Spinal cord (tissue), 10 donors: ENCODE results near the gene SKA2. TPM values are rescaled to one million over a fixed set of nuclear protein-coding genes. Genes with fewer than 3 reads are reported as not detected.
"Not testable (repeated sequence)": the region's sequence is repeated elsewhere in the genome, so short reads cannot be mapped to it uniquely, and the experiment has no call there.

Source experiments
- DNase-seq, 6 donors: peaks; one replicate each; pipeline versions ENCODE4 v3.0.0 to v3.0.0-alpha.2; 2013 to 2015; ENCODE audit warnings: low spot score in 6 of 6, low read depth in 4 of 6
- H3K27ac ChIP-seq: one replicate; pipeline ENCODE4 v1.5.1; 2013; ENCODE audit warnings: low read depth, low read length, control low read depth
- H3K27me3 ChIP-seq: one replicate; pipeline ENCODE4 v1.6.1; 2013; ENCODE audit warnings: low read length; ENCODE audit not compliant: control insufficient read depth, insufficient read depth
- H3K36me3 ChIP-seq: one replicate; pipeline ENCODE4 v1.6.1; 2013; ENCODE audit warnings: low read length; ENCODE audit not compliant: control insufficient read depth, insufficient read depth
- H3K4me1 ChIP-seq: one replicate; pipeline ENCODE4 v1.6.1; 2013; ENCODE audit warnings: low read length; ENCODE audit not compliant: control insufficient read depth, insufficient read depth
- H3K4me3 ChIP-seq: one replicate; pipeline ENCODE4 v1.5.1; 2013; ENCODE audit warnings: low read depth, low read length, control low read depth
- H3K9me3 ChIP-seq: one replicate; pipeline ENCODE4 v1.6.1; 2013; ENCODE audit warnings: low read length; ENCODE audit not compliant: control insufficient read depth, insufficient read depth
- WGBS: methylation state at CpG from one replicate; pipeline ENCODE4 v1.1.5; 2013; ENCODE audit warnings: missing lambda C conversion rate; ENCODE audit not compliant: insufficient coverage; 5-methylcytosine and 5-hydroxymethylcytosine counted together
- polyA plus RNA-seq, 2 donors: library from polyadenylated mRNA; unstranded; fragments of 120-200 nt; gene quantifications; one replicate each; pipeline ENCODE4 v1.2.1, GENCODE V29; 2013; ENCODE audit not compliant: insufficient read length in 2 of 2
- total RNA-seq, 2 donors: library from RNA; depleted of rRNA in 1 of 2; stranded (reverse); fragments of 120-200 nt in 1 of 2; fragments of >200 nt in 1 of 2; gene quantifications; one replicate each; pipeline versions ENCODE4 v1.2.3 to v1.2.4, GENCODE V29; 2013 to 2014
- donor health status: healthy.

Gene SKA2
- total and polyA plus RNA-seq, 4 donors, result 83.9 to 118 (median 92.0) TPM

GRCh38 chr17:59179601-59180000, 24.6 kb upstream of the SKA2 start:
- H3K36me3 ChIP-seq, DNase-seq, H3K4me1 ChIP-seq, H3K4me3 ChIP-seq, H3K27ac ChIP-seq, H3K27me3 ChIP-seq, H3K9me3 ChIP-seq: not testable (repeated sequence)
- 94% methylated on average over 11 of the region's 11 CpGs for WGBS

GRCh38 chr17:59178266-59178985, 23.4 kb upstream of the SKA2 start:
- Histone ChIP-seq H3K36me3 (no peaks in the 10 kb centered on the region), H3K9me3 (no peaks in the 10 kb centered on the region), H3K27ac (no peak overlapping the region), H3K27me3 (no peaks in the 10 kb centered on the region), H3K4me1 (peaks cover 7% of the 10 kb centered on the region), H3K4me3 (no peak overlapping the region)
- 53% methylated on average over 5 of the region's 7 CpGs for WGBS
- no peak for DNase-seq

GRCh38 chr17:59175076-59175475, 20.1 kb upstream of the SKA2 start:
- no peaks in the 10 kb centered on the region for H3K9me3 ChIP-seq
- no peak overlapping the region for H3K4me3 ChIP-seq
- H3K27ac ChIP-seq, result no peak overlapping the region
- H3K27me3 ChIP-seq, result no peaks in the 10 kb centered on the region
- no peak for DNase-seq
- WGBS, result 87% methylated on average over 7 of the region's 7 CpGs
- H3K4me1 ChIP-seq, result peaks cover 7% of the 10 kb centered on the region
- peaks cover 12% of the 10 kb centered on the region for H3K36me3 ChIP-seq

DNA sequence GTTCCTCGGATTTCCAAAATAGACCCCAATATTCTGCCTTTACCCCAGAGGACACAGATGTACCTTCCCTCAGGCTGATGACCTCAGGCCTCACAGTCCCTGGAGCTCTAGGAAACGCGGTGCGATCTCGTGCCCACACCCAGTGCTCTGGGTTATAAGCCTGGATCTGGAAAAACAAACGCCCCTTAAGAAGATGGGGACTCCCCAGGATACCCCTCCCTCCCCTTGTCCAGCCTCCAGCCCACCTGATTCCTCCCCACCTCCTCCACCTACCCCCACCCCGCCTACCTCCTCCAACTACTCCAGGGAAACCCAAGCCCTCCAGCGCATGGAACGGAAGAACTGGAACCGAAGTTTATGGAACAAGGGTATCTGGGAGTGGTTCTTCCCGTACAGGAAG, 19.7 kb upstream of the SKA2 start:
- H3K27me3 ChIP-seq, result no peaks in the 10 kb centered on the region
- DNase-seq, result no peak
- no peak overlapping the region for H3K27ac ChIP-seq
- peaks cover 12% of the 10 kb centered on the region for H3K36me3 ChIP-seq
- H3K9me3 ChIP-seq, result no peaks in the 10 kb centered on the region
- 100% methylated on average over 9 of the region's 11 CpGs for WGBS
- peaks cover 7% of the 10 kb centered on the region for H3K4me1 ChIP-seq
- H3K4me3 ChIP-seq, result no peak overlapping the region

DNA sequence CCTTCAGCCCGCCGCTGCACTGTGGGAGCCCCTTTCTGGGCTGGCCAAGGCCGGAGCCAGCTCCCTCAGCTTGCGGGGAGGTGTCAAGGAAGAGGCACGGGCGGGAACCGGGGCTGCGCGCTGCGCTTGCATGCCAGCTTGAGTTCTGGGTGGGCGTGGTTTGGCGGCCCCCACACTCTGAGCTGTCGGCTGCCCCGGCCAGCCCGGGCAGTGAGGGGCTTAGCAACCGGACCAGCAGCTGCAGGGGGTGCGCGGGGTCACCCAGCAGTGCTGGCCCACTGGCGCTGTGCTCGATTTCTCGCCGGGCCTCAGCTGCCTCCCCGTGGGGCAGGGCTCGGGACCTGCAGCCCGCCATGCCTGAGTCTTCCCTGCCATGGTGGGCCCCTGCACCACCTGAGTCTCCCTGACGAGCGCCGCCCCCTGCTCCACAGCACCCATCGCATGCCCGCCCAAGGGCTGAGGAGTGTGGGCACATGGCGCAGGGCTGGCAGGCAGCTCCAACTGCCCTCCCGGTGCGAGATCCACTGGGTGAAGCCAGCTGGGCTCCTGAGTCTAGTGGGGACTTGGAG, 17.5 kb upstream of the SKA2 start:
- H3K9me3 ChIP-seq, result no peaks in the 10 kb centered on the region

GRCh38 chr17:59167571-59168001, 12.6 kb upstream of the SKA2 start:
- whole genome bisulfite sequencing, result no CpG with 5 or more reads among the region's 2 CpGs
- Histone ChIP-seq H3K4me1 (peaks cover 18% of the 10 kb centered on the region), H3K27ac (peak overlapping the region; percentile 52), H3K9me3 (no peaks in the 10 kb centered on the region), H3K27me3 (no peaks in the 10 kb centered on the region), H3K36me3 (peaks cover 8% of the 10 kb centered on the region), H3K4me3 (no peak overlapping the region)
- peak in 1 of 6 donors; percentile 7 for DNase-seq

More for the DNA sequence above, 17.5 kb upstream of the SKA2 start:
- H3K27me3 ChIP-seq, result no peaks in the 10 kb centered on the region
- H3K36me3 ChIP-seq, result peaks cover 12% of the 10 kb centered on the region
- H3K4me3 ChIP-seq, result no peak overlapping the region
- H3K4me1 ChIP-seq, result no peaks in the 10 kb centered on the region
- no peak for DNase-seq
- no peak overlapping the region for H3K27ac ChIP-seq
- 97% methylated on average over 33 of the region's 33 CpGs for WGBS

GRCh38 chr17:59165933-59166342, 11.0 kb upstream of the SKA2 start:
- peaks cover 2% of the 10 kb centered on the region for H3K36me3 ChIP-seq
- peak overlapping the region; percentile 74 for H3K27ac ChIP-seq
- H3K4me3 ChIP-seq, result no peak overlapping the region
- peak in 5 of 6 donors; percentile 67 to 94 (median 78) for DNase-seq
- H3K9me3 ChIP-seq, result no peaks in the 10 kb centered on the region
- no peaks in the 10 kb centered on the region for H3K27me3 ChIP-seq
- WGBS, result 11% methylated on average over 1 of the region's 2 CpGs
- peaks cover 18% of the 10 kb centered on the region for H3K4me1 ChIP-seq

- 100% methylated on average over 1 of the region's 2 CpGs for WGBS
- H3K36me3 ChIP-seq, result no peaks in the 10 kb centered on the region
- peaks cover 13% of the 10 kb centered on the region for H3K4me1 ChIP-seq
- H3K9me3 ChIP-seq, result no peaks in the 10 kb centered on the region
- no peak overlapping the region for H3K27ac ChIP-seq
- no peaks in the 10 kb centered on the region for H3K27me3 ChIP-seq
- H3K4me3 ChIP-seq, result no peak overlapping the region
- DNase-seq, result no peak
Measured at GRCh38 chr17:59161477-59161876, 6.5 kb upstream of the SKA2 start.

GRCh38 chr17:59160157-59161025, 5.4 kb upstream of the SKA2 start:
- 100% methylated on average over 3 of the region's 9 CpGs for WGBS
- H3K27ac ChIP-seq, result no peak overlapping the region

More at GRCh38 chr17:59160157-59161025, 5.4 kb upstream of the SKA2 start:
- Histone ChIP-seq H3K4me1 (peaks cover 10% of the 10 kb centered on the region), H3K36me3 (no peaks in the 10 kb centered on the region), H3K27me3 (no peaks in the 10 kb centered on the region), H3K9me3 (no peaks in the 10 kb centered on the region), H3K4me3 (no peak overlapping the region)
- DNase-seq, result no peak
